ENCODE results near the gene TRPV6. TPM values are rescaled to one million over a fixed set of nuclear protein-coding genes. Genes with fewer than 3 reads are reported as not detected.

Gene TRPV6
- total RNA-seq, 6 donors from 2014 or later: 0.23 to 1.5 (median 0.68) TPM

GRCh38 chr7:142881586-142882337 is 3.8 kb downstream of the TRPV6 start:
- no peaks in the 10 kb centered on the region for H3K9me3 ChIP-seq
- TF ChIP-seq POLR2A (IDR thresholded peaks at IDR 0.05) (no peak), EP300 (IDR thresholded peaks at IDR 0.05) (no peak), CTCF (IDR thresholded peaks at IDR 0.05) (no peak), POLR2AphosphoS5 (IDR thresholded peaks at IDR 0.05) (no peak)
- no peak for DNase-seq
- no peak overlapping the region for H3K4me3 ChIP-seq
- no peaks in the 10 kb centered on the region for H3K27me3 ChIP-seq
- no peaks in the 10 kb centered on the region for H3K4me1 ChIP-seq
- H3K36me3 ChIP-seq: no peaks in the 10 kb centered on the region
- ATAC-seq (ENCODE audit: low FRiP score in 2 of 2): no peak
- 80 to 81% methylated on average over 9 of the region's 9 CpGs for WGBS, 2 donors
- no peak overlapping the region for H3K27ac ChIP-seq

- Histone ChIP-seq H3K4me1 (no peaks in the 10 kb centered on the region), H3K9me3 (no peaks in the 10 kb centered on the region), H3K27ac (no peak overlapping the region), H3K27me3 (no peaks in the 10 kb centered on the region), H3K36me3 (no peaks in the 10 kb centered on the region), H3K4me3 (no peak overlapping the region)
- ATAC-seq (ENCODE audit: low FRiP score in 2 of 2): peak in 1 of 2 donors; percentile 53
- 29 to 33% methylated on average over 8 of the region's 8 CpGs for WGBS, 2 donors
- peak in 1 of 2 donors; percentile 34 for DNase-seq
- no peak for TF ChIP-seq EP300 (IDR thresholded peaks at IDR 0.05)
- peak; percentile 49 to 80 (median 64) for TF ChIP-seq CTCF (IDR thresholded peaks at IDR 0.05)
- TF ChIP-seq POLR2AphosphoS5 (IDR thresholded peaks at IDR 0.05): no peak
- TF ChIP-seq POLR2A (IDR thresholded peaks at IDR 0.05): no peak
Measured at GRCh38 chr7:142880876-142881505, 4.6 kb downstream of the TRPV6 start.

GRCh38 chr7:142879060-142879459 is 6.5 kb downstream of the TRPV6 start:
- H3K4me3 ChIP-seq: no peak overlapping the region
- H3K9me3 ChIP-seq: no peaks in the 10 kb centered on the region
- no peaks in the 10 kb centered on the region for H3K36me3 ChIP-seq
- H3K27ac ChIP-seq: no peak overlapping the region
- TF ChIP-seq POLR2AphosphoS5 (IDR thresholded peaks at IDR 0.05) (no peak), EP300 (IDR thresholded peaks at IDR 0.05) (no peak), CTCF (IDR thresholded peaks at IDR 0.05) (no peak), POLR2A (IDR thresholded peaks at IDR 0.05) (no peak)
- H3K27me3 ChIP-seq: no peaks in the 10 kb centered on the region
- no peaks in the 10 kb centered on the region for H3K4me1 ChIP-seq
- WGBS, 2 donors: 85 to 90% methylated on average over 5 of the region's 5 CpGs
- DNase-seq (no peak), ATAC-seq (ENCODE audit: low FRiP score in 2 of 2) (no peak)

GRCh38 chr7:142878315-142878714 is 7.2 kb downstream of the TRPV6 start:
- ATAC-seq (ENCODE audit: low FRiP score in 2 of 2): no peak
- Histone ChIP-seq H3K27me3 (no peaks in the 10 kb centered on the region), H3K36me3 (no peaks in the 10 kb centered on the region), H3K4me3 (no peak overlapping the region), H3K4me1 (no peaks in the 10 kb centered on the region), H3K27ac (no peak overlapping the region), H3K9me3 (no peaks in the 10 kb centered on the region)
- no peak for DNase-seq
- TF ChIP-seq CTCF (IDR thresholded peaks at IDR 0.05): no peak
- TF ChIP-seq EP300 (IDR thresholded peaks at IDR 0.05): no peak
- no peak for TF ChIP-seq POLR2A (IDR thresholded peaks at IDR 0.05)
- TF ChIP-seq POLR2AphosphoS5 (IDR thresholded peaks at IDR 0.05): no peak
- 87 to 92% methylated on average over 2 to 3 of the region's 3 CpGs for WGBS, 2 donors
